ENCODE measurements around the gene OSTM1. TPM values are rescaled to one million over a fixed set of nuclear protein-coding genes. Genes with fewer than 3 reads are reported as not detected.

OSTM1 gene
- total and polyA plus RNA-seq, 2 of the 13 experiments (the other 11 are each of a cell fraction or from before 2014, with no cell fraction given) = 8.7 to 20.5 TPM

- TF ChIP-seq ZNF33B (CRISPR knock-in tag; IDR thresholded peaks at IDR 0.05) = no peak
- no peak for TF ChIP-seq TRIM24 (CRISPR knock-in tag; IDR thresholded peaks at IDR 0.05)
- TF ChIP-seq, protein P1, sequence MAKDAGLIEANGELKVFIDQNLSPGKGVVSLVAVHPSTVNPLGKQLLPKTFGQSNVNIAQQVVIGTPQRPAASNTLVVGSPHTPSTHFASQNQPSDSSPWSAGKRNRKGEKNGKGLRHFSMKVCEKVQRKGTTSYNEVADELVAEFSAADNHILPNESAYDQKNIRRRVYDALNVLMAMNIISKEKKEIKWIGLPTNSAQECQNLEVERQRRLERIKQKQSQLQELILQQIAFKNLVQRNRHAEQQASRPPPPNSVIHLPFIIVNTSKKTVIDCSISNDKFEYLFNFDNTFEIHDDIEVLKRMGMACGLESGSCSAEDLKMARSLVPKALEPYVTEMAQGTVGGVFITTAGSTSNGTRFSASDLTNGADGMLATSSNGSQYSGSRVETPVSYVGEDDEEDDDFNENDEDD (CRISPR knock-in tag; IDR thresholded peaks at IDR 0.05; ENCODE audit: borderline replicate concordance) = no peak
- no peak for TF ChIP-seq ARHGAP35 (CRISPR knock-in tag; IDR thresholded peaks at IDR 0.05; ENCODE audit: borderline replicate concordance)
- no peak for TF ChIP-seq ETV6 (CRISPR knock-in tag; conservative IDR thresholded peaks at IDR 0.05)
- no peak for TF ChIP-seq ZNF549 (CRISPR knock-in tag; IDR thresholded peaks at IDR 0.05)
- no peak for TF ChIP-seq DMAP1 (CRISPR knock-in tag; IDR thresholded peaks at IDR 0.05)
- TF ChIP-seq TCF12 (IDR thresholded peaks at IDR 0.05) = no peak
- TF ChIP-seq TCF12 (CRISPR knock-in tag; IDR thresholded peaks at IDR 0.05) = no peak
- no peak for TF ChIP-seq KLF11 (CRISPR knock-in tag; IDR thresholded peaks at IDR 0.05)
- TF ChIP-seq ZC3H4 (CRISPR knock-in tag; IDR thresholded peaks at IDR 0.05; ENCODE audit: borderline replicate concordance) = no peak
- TF ChIP-seq FOXA3 (CRISPR knock-in tag; IDR thresholded peaks at IDR 0.05) = no peak
- TF ChIP-seq ZBTB3 (CRISPR knock-in tag; IDR thresholded peaks at IDR 0.05; ENCODE audit: borderline replicate concordance, low read depth) = no peak
- no peak for TF ChIP-seq CEBPZ (IDR thresholded peaks at IDR 0.05; ENCODE audit: low read length)
- no peak for TF ChIP-seq ZSCAN29 (CRISPR knock-in tag; conservative IDR thresholded peaks at IDR 0.05)
- TF ChIP-seq HOXA9 (CRISPR knock-in tag; IDR thresholded peaks at IDR 0.05; ENCODE audit: borderline replicate concordance) = no peak
- TF ChIP-seq ZNF335 (CRISPR knock-in tag; IDR thresholded peaks at IDR 0.05) = no peak
- no peak for TF ChIP-seq ZNF333 (CRISPR knock-in tag; IDR thresholded peaks at IDR 0.05; ENCODE audit: borderline replicate concordance)
- no peak for TF ChIP-seq ZSCAN31 (CRISPR knock-in tag; IDR thresholded peaks at IDR 0.05; ENCODE audit: low read depth)
- TF ChIP-seq, protein P2, sequence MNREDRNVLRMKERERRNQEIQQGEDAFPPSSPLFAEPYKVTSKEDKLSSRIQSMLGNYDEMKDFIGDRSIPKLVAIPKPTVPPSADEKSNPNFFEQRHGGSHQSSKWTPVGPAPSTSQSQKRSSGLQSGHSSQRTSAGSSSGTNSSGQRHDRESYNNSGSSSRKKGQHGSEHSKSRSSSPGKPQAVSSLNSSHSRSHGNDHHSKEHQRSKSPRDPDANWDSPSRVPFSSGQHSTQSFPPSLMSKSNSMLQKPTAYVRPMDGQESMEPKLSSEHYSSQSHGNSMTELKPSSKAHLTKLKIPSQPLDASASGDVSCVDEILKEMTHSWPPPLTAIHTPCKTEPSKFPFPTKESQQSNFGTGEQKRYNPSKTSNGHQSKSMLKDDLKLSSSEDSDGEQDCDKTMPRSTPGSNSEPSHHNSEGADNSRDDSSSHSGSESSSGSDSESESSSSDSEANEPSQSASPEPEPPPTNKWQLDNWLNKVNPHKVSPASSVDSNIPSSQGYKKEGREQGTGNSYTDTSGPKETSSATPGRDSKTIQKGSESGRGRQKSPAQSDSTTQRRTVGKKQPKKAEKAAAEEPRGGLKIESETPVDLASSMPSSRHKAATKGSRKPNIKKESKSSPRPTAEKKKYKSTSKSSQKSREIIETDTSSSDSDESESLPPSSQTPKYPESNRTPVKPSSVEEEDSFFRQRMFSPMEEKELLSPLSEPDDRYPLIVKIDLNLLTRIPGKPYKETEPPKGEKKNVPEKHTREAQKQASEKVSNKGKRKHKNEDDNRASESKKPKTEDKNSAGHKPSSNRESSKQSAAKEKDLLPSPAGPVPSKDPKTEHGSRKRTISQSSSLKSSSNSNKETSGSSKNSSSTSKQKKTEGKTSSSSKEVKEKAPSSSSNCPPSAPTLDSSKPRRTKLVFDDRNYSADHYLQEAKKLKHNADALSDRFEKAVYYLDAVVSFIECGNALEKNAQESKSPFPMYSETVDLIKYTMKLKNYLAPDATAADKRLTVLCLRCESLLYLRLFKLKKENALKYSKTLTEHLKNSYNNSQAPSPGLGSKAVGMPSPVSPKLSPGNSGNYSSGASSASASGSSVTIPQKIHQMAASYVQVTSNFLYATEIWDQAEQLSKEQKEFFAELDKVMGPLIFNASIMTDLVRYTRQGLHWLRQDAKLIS (CRISPR knock-in tag; IDR thresholded peaks at IDR 0.05) = no peak
- TF ChIP-seq ZFP1 (CRISPR knock-in tag; IDR thresholded peaks at IDR 0.05) = no peak
- TF ChIP-seq NKX3-1 (CRISPR knock-in tag; IDR thresholded peaks at IDR 0.05) = 0 out of 2 replicates have a peak, but pooled peaks have one; percentile 43
- no peak for TF ChIP-seq NPAS2 (CRISPR knock-in tag; IDR thresholded peaks at IDR 0.05; ENCODE audit: borderline replicate concordance)
These were observed 43.2 kb upstream of the OSTM1 start (continued) for GRCh38 chr6:108117427-108118358.
